Measurements from ENCODE around the gene ALDH16A1. TPM values are rescaled to one million over a fixed set of nuclear protein-coding genes. Genes with fewer than 3 reads are reported as not detected.

ALDH16A1 gene
- total RNA-seq, 2 donors from 2014 or later: 22.6 to 57.9 TPM

DNA sequence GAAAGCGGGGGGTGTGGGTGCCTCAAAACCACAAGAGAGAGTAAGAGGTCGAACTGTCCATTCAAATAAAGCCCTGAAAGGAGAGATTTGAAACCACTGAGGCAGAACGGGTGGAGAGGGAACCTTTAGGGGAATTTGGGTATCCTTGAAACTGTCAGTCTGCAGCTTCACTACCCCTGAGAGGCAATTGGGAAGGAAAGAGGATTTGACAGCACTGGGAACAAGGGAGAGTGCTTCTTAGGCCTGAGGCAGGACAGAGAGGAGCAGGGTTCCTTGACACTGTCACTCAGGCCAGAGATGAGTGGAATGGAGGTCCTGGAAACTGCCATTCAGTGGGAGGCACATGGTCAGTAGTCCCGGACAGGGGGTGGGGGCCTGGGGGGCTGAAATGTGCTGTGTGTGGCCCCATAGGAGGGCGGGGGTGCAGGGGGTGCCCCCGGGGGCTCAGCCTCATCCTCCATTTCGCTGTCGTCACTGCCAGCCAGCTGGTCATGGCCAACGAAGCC is 22.8 kb upstream of the ALDH16A1 start:
- DNase-seq: no peak
- no peaks in the 10 kb centered on the region for H3K36me3 ChIP-seq
- peaks cover 71% of the 10 kb centered on the region for H3K27me3 ChIP-seq
- no peak overlapping the region for H3K27ac ChIP-seq
- intact Hi-C loops (cut with DNase I): no loop called here
- peaks cover 4% of the 10 kb centered on the region for H3K4me1 ChIP-seq
- no peaks in the 10 kb centered on the region for H3K9me3 ChIP-seq
- H3K4me3 ChIP-seq: no peak overlapping the region
- H3K9ac ChIP-seq (ENCODE audit: low read depth in 2 of 2, low read length in 2 of 2): no peak overlapping the region
- no peak for TF ChIP-seq CTCF (IDR thresholded peaks at IDR 0.05)

DNA sequence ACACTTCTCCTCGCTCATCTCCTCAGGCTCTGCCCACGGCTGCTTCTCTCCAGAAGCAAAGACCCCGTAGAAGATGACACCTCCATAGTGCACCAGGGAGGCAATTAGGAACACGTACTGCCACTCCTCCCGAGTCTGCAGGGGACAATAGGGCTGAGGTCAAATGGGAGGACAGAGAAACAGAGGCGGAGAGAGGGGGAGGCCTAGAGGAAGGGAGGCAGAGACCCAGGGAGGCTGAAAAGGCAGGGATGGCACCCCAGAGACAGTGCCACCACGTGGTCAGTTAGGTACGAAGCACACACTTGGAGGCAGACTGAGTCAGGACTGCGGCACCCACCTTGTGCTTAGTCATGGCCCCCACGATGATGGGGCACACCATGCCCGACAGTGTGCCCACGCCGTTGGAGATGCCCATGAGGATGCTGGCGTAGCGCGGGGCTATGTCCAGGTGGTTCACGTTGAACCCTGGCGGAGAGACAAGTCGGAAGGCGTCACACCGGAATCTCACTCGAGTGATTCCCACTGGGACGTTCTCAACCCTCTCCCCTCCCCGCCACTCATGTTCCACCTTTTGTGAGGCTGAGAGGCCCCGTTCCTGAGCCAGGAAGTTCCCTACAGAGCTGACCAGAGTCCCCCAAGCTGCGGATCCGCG is 22.2 kb upstream of the ALDH16A1 start:
- H3K9me3 ChIP-seq: no peaks in the 10 kb centered on the region
- no peaks in the 10 kb centered on the region for H3K36me3 ChIP-seq
- TF ChIP-seq CTCF (IDR thresholded peaks at IDR 0.05): no peak
- intact Hi-C loops (cut with DNase I): no loop called here
- H3K9ac ChIP-seq (ENCODE audit: low read depth in 2 of 2, low read length in 2 of 2): no peak overlapping the region
- H3K4me1 ChIP-seq: peaks cover 4% of the 10 kb centered on the region
- no peak overlapping the region for H3K4me3 ChIP-seq
- DNase-seq: no peak
- H3K27me3 ChIP-seq: peaks cover 71% of the 10 kb centered on the region
- no peak overlapping the region for H3K27ac ChIP-seq

GRCh38 chr19:49431330-49431749 is 21.7 kb upstream of the ALDH16A1 start:
- peaks cover 70% of the 10 kb centered on the region for H3K27me3 ChIP-seq
- no peak for DNase-seq
- no peak overlapping the region for H3K27ac ChIP-seq
- no peak overlapping the region for H3K4me3 ChIP-seq
- H3K9me3 ChIP-seq: no peaks in the 10 kb centered on the region
- H3K9ac ChIP-seq (ENCODE audit: low read depth in 2 of 2, low read length in 2 of 2): no peak overlapping the region
- no peak for TF ChIP-seq CTCF (IDR thresholded peaks at IDR 0.05)
- H3K36me3 ChIP-seq: no peaks in the 10 kb centered on the region
- intact Hi-C loops (cut with DNase I): no loop called here
- H3K4me1 ChIP-seq: peaks cover 4% of the 10 kb centered on the region

DNA sequence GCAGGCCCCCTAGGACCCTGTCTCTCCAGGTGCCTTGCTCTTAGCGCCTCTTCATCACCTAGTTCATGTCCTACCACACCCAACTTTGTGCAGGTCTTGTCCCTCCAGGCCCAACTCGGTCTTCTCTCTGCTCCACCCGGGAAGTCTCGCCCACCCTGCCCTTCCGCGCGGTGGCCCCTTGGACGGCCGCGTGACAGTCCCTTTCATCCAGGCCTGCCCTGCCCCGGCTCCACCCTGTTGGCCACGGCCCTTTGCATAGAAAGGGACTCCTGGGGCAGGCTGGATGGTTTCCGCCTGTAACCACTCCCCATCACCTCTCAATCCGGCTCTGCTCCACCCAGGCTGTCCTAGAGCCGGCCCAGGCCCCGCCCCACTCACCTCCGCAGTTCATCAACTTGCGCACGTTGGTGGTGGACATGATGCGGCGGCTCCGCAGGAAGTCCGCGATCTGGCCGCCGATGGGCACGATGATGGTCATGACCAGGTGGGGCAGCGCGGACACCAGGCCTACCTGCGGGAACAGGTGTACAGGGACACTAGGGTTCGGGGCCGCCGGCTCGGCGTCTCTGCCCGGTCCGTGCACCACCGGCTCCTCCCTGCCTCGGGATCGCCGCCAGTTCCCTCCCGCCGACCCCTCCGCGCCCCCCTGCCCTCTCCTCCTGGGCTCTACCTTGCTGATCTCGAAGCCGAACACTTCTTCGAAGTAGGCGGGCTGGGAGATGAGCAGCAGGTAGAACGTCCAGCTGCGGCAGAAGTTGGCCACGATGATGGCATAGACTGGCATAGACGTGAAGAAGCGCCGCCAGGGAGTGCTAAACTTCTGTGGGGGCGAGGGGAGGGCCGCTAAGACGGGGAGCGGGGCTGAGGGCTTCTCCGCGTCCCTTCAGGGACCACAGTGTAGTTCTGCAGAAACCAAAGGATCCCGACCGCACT is 20.6 kb upstream of the ALDH16A1 start:
- Histone ChIP-seq H3K27ac (no peak overlapping the region), H3K9ac (ENCODE audit: low read depth in 2 of 2, low read length in 2 of 2) (no peak overlapping the region), H3K4me1 (peaks cover 4% of the 10 kb centered on the region), H3K27me3 (peaks cover 70% of the 10 kb centered on the region), H3K36me3 (no peaks in the 10 kb centered on the region), H3K9me3 (no peaks in the 10 kb centered on the region), H3K4me3 (no peak overlapping the region)
- no peak for TF ChIP-seq CTCF (IDR thresholded peaks at IDR 0.05)
- intact Hi-C loops (cut with DNase I): no loop called here
- DNase-seq: peak; percentile 73

GRCh38 chr19:49433240-49433901 is 19.7 kb upstream of the ALDH16A1 start:
- H3K9me3 ChIP-seq: no peaks in the 10 kb centered on the region
- peaks cover 63% of the 10 kb centered on the region for H3K27me3 ChIP-seq
- peaks cover under 1% of the 10 kb centered on the region for H3K4me1 ChIP-seq
- H3K4me3 ChIP-seq: no peak overlapping the region
- H3K36me3 ChIP-seq: no peaks in the 10 kb centered on the region
- TF ChIP-seq CTCF (IDR thresholded peaks at IDR 0.05): no peak
- intact Hi-C loops (cut with DNase I): no loop called here
- no peak for DNase-seq
- no peak overlapping the region for H3K9ac ChIP-seq (ENCODE audit: low read depth in 2 of 2, low read length in 2 of 2)
- H3K27ac ChIP-seq: no peak overlapping the region

Data from colonic mucosa (tissue), 4 donors.